ENCODE data around the gene SRMS.

The SRMS gene

DNA sequence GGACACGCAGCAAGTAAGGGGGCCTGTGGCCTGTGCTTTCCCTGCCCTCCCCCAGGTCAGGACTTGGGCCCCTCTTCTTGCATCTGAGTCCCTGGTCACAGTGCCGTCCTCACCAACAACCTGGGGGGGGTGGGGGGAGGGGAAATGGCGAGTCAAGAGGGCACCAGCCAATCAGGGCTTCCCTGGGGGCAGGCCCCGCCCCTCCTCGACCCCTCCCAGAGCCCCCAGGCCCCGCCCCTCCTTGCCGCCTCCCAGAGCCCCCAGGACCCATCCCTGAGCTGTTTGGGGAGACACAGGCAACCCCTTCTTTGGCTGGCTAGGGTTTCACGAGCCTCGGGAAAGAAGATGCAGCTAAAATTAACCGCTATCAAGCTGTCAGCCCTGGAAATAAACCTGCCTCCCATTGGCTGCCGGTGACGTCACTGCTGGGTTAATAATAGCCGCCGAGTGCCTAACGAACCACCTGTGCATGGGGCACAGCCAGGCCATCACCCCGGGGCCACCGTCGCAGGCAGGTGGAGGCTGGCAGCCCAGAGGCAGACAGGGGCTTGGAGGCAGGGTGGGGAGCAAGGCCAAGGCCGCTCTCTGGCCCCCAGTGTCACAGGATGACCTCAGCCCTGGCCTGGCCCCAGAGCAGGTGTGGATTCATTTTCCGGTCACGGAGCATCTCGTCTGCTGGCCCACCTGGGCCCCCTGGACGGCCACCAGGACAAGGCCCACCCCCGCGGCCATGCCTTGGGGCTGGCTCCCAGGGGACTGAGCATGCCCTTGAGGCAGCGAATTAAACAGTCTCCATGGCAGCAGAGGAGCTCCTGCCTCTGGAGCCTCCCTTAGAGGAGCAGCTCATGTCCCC is 45.5 kb downstream of the SRMS start:
- DNase-seq (ENCODE audit: low read depth in 2 of 2): no peak

DNA sequence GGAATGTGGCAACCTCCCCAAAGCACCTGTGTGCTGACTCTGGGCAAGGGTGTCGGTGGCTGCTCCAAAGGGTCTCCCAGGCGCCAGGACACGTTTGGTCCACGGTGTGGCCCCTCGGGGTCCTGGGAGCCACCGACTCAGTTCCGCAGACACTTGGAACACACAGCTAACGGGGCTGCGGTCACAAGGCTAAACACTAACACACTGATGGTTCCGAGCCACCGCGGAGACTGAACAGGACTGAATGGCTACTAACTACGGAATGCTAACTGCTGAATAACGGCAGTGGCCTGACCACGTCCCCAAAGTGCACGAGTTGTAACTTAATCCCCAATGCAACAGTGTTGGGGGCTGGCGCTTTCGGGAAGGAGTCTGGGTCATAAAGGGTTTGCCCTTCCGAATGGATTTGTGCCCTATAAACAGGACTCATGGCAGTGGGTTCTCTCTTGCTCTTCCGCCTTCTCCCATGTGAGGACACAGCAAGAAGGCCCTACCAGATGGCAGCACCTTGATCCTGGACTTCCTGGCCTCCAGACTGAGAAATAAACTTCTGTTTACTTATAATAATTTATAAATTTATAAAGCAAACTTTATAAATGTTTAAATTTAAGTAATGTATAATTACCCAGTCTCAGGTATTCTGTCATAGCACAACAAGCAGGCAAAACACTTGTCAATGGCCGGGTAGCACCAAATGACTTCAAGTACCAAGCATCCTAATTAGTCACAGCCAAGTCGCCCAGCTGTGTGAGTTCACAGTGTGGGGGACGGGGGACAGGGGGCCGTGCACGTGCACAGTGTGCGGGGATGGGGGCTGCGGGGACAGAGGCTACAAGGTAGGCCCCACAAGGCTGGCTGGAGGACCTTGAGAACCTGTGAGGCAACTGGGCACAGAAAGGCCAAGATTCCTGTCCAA is 46.4 kb downstream of the SRMS start:
- no peak for DNase-seq (ENCODE audit: low read depth in 2 of 2)

DNA sequence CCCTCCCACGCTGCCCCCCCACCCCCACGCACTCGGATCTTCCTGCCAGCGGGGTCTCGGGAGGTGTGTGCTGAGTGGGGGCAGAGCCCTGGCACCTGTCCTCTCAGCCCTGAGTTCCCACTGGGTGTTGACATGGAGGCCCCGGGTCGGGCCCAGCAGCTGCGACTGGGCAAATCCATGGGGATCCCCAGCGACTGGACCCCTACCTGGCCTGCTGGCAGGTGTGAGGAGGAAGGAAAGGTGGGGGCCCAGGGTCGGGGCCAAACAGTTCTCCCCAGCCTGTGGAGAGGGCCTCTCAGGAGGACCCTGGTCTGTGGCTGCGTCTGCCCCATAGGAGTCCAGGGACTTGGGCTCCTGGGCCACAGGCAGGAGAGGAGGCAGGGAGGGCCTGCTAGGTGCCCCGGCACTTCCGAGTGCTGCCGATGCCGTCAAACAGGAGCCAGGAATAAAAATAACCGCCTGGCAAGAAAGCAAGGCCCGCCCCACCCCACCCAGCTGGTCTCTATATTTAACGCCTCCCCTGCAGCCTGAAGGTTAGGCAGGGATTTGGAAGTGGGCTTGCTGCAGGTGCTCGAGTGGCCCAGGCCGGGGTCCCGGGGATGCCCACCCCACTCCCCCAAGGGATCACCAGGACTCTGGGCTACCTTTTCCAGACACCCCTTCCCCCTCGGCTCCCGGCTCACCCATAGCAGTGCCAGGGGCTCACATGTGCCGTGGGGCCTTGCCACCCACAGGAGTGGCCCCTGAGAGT is 47.2 kb downstream of the SRMS start:
- DNase-seq (ENCODE audit: low read depth in 2 of 2): no peak

DNA sequence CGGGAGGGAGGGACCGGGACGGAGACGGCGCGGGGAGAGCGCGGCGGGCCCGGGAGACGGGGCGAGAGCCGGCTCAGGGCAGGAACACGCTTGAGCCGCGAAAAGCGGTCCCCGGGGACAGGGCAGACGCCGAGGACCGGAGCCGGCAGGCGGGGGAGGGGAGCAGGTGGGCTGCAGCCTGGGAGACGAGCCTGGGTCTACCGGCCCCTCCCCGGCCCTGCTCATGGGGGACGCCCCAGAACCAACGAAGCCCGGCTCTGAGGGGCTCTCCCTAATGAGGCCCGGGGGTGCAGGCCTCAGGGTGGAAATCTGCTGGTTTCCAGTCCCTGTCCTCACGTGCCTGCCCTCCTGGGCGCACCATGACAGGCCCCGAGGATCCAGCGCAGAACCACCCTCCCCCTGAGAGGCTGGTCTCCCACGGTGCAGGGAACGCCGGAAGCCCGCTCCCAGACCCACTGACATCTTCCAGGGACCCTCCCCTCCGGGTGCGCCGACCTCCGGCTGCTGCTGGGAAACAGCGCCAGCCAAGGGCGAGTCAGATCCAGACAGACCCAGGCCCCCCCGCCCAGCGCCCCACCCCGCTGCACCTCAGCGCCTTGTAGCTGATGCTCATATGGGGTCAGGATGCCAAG is 48.1 kb downstream of the SRMS start:
- no peak for DNase-seq (ENCODE audit: low read depth in 2 of 2)

DNA sequence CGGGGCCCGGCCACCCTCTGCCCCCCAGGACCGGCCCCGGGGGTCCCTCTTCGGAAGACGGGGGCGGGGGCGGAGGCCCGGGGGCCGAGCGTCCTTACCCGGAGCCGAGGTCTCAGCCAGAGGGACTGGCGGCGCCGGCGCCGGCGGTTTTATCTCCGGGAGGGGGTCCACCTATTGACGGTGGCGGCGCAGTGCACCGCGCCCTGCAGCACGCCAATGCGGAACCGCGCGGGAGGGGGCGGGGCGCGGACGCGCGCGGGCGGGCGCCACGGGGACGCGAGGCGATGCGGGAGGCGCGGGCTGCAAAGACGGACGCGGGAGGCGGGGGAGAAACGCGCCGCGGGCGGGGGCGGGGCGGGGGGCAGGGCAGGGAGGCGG is 48.6 kb downstream of the SRMS start, which contains the start of gene EEF1A2:
EEF1A2 (minus strand) TSS at position 124 of the 378 bp plus-strand sequence. CDS start 1,320 bp downstream, outside the sequence.
- DNase-seq (ENCODE audit: low read depth in 2 of 2): no peak

DNA sequence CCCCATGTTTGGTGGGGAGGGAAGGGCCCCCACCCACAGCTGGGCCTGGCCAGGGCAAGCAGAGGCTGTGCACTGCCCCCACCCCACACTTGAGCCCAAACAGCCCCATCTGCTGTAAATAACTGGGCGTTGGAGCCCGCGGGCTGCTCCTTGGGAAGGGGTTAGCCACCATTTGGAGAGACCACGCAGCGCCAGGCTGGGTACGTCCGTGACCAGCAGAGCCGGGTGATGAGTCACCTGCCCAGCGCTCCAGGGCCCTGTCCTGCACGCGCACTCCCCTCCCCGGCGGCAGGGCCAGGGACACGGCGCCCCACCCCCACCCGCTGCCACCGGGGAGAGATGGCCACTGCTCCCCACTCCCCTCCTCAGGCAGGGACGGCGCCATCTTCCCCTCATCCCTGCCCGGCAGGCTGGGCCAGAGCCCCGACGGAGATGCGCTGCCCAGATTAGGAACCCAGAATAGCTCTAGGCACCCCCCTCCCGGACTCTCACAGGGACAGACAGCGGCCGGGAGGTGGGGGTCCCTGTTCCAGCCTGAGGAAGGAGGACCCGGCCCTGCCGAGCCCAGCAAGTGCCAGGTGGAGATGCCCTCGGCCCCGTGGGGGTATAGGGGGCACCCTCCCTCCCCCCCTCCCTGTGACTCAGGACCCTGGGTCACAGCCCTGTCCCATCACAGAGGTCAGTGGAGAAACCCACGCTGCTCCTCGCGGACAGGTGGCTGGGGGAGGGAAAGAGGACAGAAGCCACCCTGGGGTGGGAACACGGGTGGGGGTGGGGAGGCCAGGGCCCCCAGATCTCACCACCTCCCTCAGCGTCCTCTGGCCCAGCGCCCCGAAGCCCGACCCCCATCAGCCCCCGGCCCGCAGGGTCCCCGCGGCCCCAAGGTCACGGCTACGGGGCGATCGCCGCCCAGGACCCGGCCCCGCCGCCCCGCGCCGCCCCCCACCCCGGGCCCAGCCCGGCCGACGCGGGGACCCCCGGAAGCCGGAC is 49.3 kb downstream of the SRMS start:
- no peak for DNase-seq (ENCODE audit: low read depth in 2 of 2)

DNA sequence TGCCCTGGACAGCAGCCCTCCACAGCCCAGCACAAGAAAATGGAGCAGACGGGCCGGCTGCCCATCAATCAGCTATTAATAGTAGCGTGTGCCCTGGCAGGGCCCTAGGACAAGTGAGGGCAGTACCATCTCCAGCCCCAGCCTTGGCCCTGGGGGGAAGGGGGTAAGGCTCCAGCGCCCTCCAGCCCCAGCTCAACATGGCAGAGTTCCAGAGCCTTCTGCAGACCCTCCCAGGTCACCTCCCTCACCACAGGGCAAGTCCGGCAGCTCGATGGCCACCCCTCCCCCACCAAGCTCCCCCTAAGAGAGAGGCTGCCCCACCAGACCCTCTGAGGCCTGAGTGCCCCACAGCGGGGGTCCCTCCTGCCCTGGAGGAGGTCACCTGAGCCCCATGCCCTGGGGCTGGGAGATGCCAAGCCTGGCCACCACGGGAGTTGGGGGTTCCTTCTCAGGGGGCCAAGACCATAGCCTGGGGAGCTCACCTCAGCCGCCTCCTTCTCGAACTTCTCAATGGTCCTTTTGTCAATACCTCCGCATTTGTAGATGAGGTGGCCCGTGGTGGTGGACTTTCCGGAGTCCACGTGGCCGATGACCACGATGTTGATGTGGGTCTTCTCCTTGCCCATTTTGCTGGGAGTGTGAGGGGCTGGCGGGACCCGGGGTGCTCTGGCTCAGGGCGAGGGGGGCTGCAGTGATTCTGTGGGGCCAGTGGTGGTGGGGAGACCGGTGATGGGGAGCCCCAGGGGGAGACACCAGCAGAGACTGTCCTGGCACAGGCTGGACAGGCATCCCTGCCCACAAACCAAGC is 50.2 kb downstream of the SRMS start:
- no peak for DNase-seq (ENCODE audit: low read depth in 2 of 2)

DNA sequence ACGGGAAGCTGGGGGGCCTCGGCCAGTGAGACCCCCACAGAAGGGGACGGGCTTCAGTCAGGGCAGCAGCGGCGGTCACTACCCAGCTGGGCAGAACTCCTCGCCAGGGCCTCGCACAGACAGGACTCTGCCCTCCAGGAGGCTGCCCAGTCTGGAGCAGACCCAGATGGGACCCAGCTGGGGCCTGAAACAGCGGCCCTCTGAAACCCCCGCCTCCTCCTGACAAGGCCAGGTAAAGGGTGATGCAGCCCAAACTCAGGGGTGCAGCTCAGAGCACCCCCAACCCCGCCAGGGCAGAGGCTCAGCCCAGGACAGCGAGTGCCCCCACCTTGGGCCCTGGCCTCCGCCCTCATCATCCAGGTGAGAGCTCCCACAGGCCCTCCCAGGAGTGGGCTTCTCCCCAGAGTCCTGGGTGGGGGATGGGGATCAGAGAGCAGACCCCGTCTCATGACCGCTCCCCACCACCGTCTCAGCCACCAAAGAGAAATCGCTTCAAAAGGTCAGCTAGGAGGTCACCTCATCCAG is 50.9 kb downstream of the SRMS start:
- DNase-seq (ENCODE audit: low read depth in 2 of 2): no peak

DNA sequence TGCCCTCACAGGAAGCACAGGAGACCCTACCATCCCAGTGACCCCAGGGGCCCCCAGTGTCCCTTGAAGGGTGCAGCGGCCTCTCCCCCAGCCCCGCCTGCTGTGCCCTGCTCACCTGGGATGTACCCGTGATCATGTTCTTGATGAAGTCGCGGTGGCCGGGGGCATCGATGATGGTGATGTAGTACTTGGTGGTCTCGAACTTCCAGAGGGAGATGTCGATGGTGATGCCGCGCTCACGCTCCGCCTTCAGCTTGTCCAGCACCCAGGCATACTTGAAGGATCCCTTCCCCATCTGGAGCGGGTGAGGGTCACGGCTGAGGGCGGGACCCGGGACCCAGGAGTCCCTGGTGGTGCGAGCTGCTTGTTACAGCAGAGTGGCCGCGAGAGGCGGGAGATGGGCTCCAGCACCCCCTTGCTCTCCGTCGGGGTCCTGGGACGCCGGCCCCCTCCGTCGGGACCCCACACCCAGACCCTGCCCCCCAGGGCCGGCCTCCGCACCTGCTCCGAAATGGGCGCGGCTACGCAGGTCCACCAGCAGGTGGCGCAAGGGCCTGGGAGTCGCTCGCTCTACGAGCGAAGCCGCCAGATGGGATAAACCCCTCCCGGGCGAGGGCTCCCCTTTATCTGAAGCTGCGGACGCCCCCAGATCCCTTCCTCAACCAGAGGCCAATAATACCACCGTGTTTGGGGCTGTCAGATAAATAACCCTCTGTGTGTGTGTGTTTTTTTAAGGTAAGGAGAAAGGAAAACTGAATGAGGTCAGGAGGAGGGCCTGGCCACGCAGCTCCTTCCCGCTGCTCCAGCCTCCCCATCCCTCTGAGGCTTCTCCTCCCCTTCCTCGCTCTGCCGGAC is 51.6 kb downstream of the SRMS start:
- peak; percentile 49 to 61 for DNase-seq (ENCODE audit: low read depth in 2 of 2)

DNA sequence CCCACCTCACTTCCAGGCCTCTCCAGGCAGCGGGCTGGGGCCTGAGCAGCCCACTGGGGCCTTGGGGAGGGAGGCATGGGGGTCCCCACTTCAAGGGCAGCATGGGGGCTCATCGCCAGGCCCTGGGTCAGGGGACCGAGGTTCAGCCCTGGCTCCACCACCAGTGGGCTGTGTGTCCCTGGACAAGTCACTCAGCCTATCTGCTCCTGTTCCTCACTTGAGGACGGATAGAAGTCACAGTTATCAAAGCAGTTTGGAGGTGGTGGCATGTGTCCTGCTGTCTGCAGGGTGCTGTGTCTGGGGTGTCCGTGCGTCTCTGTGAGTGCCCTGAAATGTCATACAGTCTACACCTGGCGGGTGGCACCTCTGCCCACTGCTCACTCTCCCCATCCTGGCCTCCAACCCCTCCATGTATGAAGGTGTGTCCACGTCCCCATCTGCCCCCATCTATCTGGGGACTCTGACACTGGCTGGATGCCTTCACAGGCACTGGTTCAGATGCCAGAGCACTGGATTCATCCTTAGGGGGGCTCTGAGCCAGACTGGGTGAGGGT is 52.3 kb downstream of the SRMS start:
- no peak for DNase-seq (ENCODE audit: low read depth in 2 of 2)

DNA sequence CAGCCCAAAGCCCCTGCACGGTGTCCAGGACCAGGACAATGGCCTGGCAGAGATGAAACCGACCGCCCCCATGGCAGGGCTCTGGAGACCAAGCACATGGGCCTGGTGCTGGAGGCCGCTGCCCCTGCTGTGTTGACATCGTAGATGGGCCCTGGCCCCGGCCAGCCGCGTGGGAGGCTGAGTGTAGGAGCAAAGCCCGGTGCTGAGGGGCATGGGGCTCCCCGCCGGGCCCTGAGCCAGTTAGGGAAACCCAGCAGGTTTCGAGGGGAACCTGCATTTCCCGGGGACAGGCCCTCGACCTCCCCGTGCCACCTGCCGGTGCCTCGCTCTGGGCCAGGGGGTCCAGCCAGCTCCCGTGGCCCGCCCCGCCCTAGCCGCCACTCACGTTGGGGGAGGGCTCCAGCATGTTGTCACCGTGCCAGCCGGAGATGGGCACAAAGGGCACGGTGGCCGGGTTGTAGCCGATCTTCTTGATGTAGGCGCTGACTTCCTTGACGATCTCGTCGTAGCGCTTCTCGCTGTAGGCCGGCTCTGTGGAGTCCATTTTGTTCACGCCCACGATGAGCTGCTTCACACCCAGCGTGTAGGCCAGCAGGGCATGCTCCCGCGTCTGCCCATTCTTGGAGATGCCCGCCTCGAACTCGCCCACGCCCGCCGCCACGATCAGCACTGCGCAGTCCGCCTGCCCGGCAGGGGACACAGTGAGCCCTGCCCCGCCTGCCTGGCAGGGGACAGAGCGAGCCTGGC is 53.0 kb downstream of the SRMS start:
- no peak for DNase-seq (ENCODE audit: low read depth in 2 of 2)

DNA sequence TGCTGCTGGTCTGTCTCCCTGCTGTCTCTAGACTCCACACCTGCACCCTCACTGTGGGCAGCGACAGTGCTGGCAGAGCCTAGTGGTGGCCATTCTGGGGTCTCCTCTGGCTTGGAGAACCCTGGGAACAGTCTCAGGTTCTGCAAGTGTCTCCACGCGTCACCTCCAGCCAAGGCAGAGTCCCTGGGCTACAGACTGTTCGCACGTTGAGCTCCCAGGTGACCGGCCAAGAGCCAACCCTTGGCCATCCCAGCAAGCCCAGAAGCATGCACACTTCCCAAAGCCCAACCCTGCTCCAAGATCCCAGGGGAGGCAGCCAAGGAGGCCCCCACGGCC is 53.5 kb downstream of the SRMS start:
- no peak for DNase-seq (ENCODE audit: low read depth in 2 of 2)

DNA sequence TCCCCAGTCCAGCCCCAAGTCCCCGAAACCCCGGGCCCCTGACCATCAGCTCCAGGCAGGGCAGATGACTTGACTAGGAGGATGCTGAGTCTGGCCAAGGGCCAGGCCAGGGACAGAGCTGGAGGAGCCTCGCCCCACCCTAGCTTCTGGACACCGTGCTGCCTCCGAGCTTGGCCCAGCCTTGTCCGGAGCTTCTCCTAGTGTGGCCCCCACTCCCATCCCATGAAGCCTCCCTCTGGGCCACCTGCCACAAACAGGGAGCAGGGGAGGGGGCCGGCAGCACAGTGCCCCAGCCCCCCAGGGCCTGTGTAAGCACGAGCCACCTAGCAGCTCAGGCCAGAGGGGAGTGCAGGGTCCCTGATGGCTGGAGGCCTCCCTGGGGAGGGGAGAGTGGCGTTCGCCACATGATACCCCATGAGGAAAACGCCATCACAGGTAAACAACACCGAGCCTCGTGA is 54.0 kb downstream of the SRMS start:
- no peak for DNase-seq (ENCODE audit: low read depth in 2 of 2)

DNA sequence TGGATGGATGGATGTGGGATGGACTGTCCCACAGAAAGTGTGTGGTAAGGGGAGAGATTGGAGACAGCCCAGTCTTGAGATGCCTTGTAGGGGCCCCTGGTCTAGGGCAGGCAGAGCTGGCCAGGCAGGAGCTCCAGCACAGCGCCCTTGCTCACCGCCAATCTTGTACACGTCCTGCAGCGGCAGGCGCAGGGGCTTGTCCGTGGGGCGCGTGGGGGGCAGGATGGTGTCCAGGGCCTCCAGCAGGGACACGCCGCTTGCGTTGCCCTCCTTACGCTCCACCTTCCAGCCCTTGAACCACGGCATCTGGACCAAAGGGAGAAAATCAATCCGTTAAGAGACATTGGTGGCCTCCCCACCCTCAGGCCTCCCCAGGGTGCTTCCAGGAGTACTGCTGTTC is 54.6 kb downstream of the SRMS start:
- DNase-seq (ENCODE audit: low read depth in 2 of 2): no peak

DNA sequence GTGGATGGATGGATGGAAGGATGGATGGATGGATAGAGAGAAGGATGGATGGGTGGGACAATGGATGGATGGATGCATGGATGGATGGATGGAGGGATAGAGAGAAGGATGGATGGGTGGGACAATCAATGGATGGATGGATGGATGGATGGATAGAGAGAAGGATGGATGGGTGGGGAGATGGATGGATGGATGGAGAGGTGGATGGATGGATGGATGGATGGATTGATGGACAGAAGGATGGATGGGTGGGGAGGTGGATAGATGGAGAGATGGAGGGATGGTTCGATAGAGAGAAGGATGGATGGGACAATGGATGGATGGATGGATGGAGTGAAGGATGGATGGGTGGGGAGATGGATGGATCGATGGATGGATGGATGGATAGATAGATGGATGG is 55.0 kb downstream of the SRMS start:
- no peak for DNase-seq (ENCODE audit: low read depth in 2 of 2)

DNA sequence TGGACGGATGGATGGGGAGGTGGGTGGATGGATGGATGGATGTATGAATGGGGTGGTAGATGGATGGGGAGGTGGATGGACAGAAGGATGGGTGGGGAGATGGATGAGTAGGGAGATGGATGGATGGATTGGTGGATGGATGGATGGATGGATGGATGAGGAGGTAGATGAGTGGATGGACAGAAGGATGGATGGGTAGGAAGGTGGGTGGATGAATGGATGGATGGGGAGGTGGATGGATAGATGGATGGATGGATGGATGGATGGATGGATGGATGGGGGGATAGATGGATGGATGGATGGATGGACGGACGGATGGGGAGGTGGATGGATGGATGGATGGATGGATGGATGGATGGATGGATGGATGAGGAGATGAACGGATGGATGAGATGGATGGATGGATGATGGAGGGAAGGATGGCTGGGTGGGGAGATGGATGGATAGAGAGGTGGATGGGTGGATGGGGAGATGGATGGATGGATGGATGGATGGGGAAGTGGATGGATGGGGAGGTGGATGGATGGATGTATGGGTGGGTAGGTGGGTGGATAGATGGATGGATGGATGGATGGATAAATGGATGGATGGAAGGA is 55.8 kb downstream of the SRMS start:
- no peak for DNase-seq (ENCODE audit: low read depth in 2 of 2)

DNA sequence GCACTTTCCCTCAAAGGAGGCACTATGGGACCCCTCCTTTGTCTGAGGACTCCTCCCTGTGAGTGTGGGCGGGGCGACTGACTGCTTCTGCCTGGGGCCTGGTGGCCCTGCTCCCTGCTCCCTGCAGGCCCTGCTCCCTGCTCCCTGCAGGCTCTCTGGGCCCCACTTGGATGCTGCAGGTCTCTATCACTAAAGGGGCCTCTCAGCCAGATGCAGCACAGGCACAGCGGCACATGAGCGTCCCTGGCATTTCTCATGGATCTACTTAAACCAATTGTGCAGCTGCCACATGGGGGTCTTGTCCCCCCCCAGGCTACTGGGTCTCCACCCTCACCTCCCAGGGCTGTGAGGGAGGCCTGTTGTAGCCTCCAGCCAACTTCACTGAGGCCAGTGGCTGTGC is 56.5 kb downstream of the SRMS start:
- no peak for DNase-seq (ENCODE audit: low read depth in 2 of 2)
